SK-N-SH (cell line): ENCODE results near the gene OGFOD3. TPM values are rescaled to one million over a fixed set of nuclear protein-coding genes. Genes with fewer than 3 reads are reported as not detected.

Experiments used
- CTCF ChIA-PET: fragments of 300-600, 350-600 bp; formaldehyde crosslinking; extraction: SDS; loops from one replicate; lab custom pipeline; 2021; lab: Yijun Ruan, JAX
- POLR2A ChIA-PET: fragments of 350-600 bp; sonication (Branson Sonifier 250); formaldehyde crosslinking; extraction: SDS; loops from one replicate; lab custom pipeline; 2020; ENCODE audit warnings: antibody characterized with exemption, inconsistent platforms; lab: Yijun Ruan, JAX
- DNase-seq: peaks from one replicate; pipeline ENCODE4 v3.0.0; 2012
- H2AFZ ChIP-seq: fragments of 200-600 bp; sonication (generic); 2 replicates; pipeline ENCODE4 v1.8.1; 2016; ENCODE audit warnings: antibody characterized with exemption, mild to moderate bottlenecking, low read depth
- H3F3A ChIP-seq: fragments of 200-600 bp; sonication (generic); replicated peaks from 2 replicates; pipeline ENCODE3; 2016; ENCODE audit warnings: antibody characterized with exemption, mild to moderate bottlenecking; ENCODE audit not compliant: insufficient read depth
- H3K27ac ChIP-seq, 2 experiments: fragments of 200-500 bp in 1 of 2; fragments of 200-600 bp in 1 of 2; sonication (Bioruptor generic) in 1 of 2; sonication (generic), shearing (Covaris generic) in 1 of 2; 2 replicates each; pipeline versions ENCODE4 v1.5.1 to v1.6.1; 2014 to 2016; ENCODE audit warnings: low read depth in 2 of 2, inconsistent platforms in 1 of 2, low read length in 1 of 2, mild to moderate bottlenecking in 1 of 2, mixed read lengths in 1 of 2
- H3K27me3 ChIP-seq: fragments of 200-600 bp; sonication (generic), shearing (Covaris generic); 2 replicates; pipeline ENCODE4 v1.6.1; 2016; ENCODE audit warnings: mixed run types; ENCODE audit not compliant: insufficient read depth
- H3K36me3 ChIP-seq, 2 experiments: fragments of 200-500 bp in 1 of 2; fragments of 200-600 bp in 1 of 2; sonication (Bioruptor generic) in 1 of 2; sonication (generic) in 1 of 2; replicated peaks in 1 of 2; 2 replicates each; pipeline versions ENCODE3 to v1.5.1; 2014 to 2016; ENCODE audit warnings: low read length in 1 of 2, mild to moderate bottlenecking in 1 of 2; ENCODE audit not compliant: insufficient read depth in 2 of 2, control insufficient read depth in 1 of 2
- H3K4me1 ChIP-seq, 2 experiments: fragments of 200-500 bp in 1 of 2; fragments of 200-600 bp in 1 of 2; sonication (Bioruptor generic) in 1 of 2; sonication (generic), shearing (Covaris generic) in 1 of 2; 2 replicates each; pipeline versions ENCODE4 v1.5.1 to v1.6.1; 2014 to 2016; ENCODE audit warnings: low read depth in 1 of 2, low read length in 1 of 2, mixed run types in 1 of 2; ENCODE audit not compliant: insufficient read depth in 2 of 2, control insufficient read depth in 1 of 2
- H3K4me2 ChIP-seq: fragments of 200-600 bp; sonication (generic), shearing (Covaris generic); 2 replicates; pipeline ENCODE4 v1.6.1; 2017; ENCODE audit warnings: mixed run types
- H3K4me3 ChIP-seq, 2 experiments: fragments of 200-500 bp in 1 of 2; fragments of 200-600 bp in 1 of 2; sonication (Bioruptor generic) in 1 of 2; sonication (generic), shearing (Covaris generic) in 1 of 2; 2 replicates each; pipeline versions ENCODE4 v1.5.1 to v1.8.1; 2014 to 2016; ENCODE audit warnings: low read depth in 2 of 2, inconsistent platforms in 1 of 2, low read length in 1 of 2, mild to moderate bottlenecking in 1 of 2, mixed read lengths in 1 of 2, moderate library complexity in 1 of 2
- H3K79me2 ChIP-seq: fragments of 200-600 bp; sonication (generic); 2 replicates; pipeline ENCODE4 v1.8.1; 2017; ENCODE audit warnings: mild to moderate bottlenecking; ENCODE audit not compliant: insufficient read depth
- H3K9ac ChIP-seq: fragments of 200-600 bp; sonication (generic); 2 replicates; pipeline ENCODE4 v1.6.1; 2017; ENCODE audit warnings: mixed run types
- H3K9me2 ChIP-seq: fragments of 200-600 bp; sonication (generic); 2 replicates; pipeline ENCODE4 v1.6.1; 2017; ENCODE audit warnings: mixed run types
- H3K9me3 ChIP-seq: fragments of 200-600 bp; sonication (generic); 2 replicates; pipeline ENCODE4 v1.6.1; 2017; ENCODE audit warnings: mixed run types, mild to moderate bottlenecking, moderate library complexity
- H4K20me1 ChIP-seq: fragments of 200-600 bp; sonication (generic); 2 replicates; pipeline ENCODE4 v1.6.1; 2017; ENCODE audit warnings: mild to moderate bottlenecking, mixed run types; ENCODE audit not compliant: insufficient read depth
- ELF1 ChIP-seq: IDR thresholded peaks from 2 replicates; pipeline ENCODE4 v1.4.0; 2012
- FOSL2 ChIP-seq: IDR thresholded peaks from 2 replicates; pipeline ENCODE4 v1.4.0; 2012; ENCODE audit warnings: low read depth, mild to moderate bottlenecking, moderate library complexity, borderline replicate concordance
- FOXJ3 ChIP-seq: sonication (generic); formaldehyde crosslinking; IDR thresholded peaks from 2 replicates; pipeline ENCODE4 v1.5.1; 2020; ENCODE audit warnings: mild to moderate bottlenecking, missing genetic modification reagents
- GABPA ChIP-seq: IDR thresholded peaks from 2 replicates; pipeline ENCODE4 v1.4.0; 2012; ENCODE audit warnings: low read depth, mild to moderate bottlenecking
- GATA2 ChIP-seq: sonication (generic); formaldehyde crosslinking; IDR thresholded peaks from 2 replicates; pipeline ENCODE4 v1.5.0; 2020; ENCODE audit warnings: mild to moderate bottlenecking, missing genetic modification reagents
- IRF3 ChIP-seq: fragments of 150-350 bp; IDR thresholded peaks from 2 replicates; pipeline ENCODE4 v1.6.1; 2016; ENCODE audit warnings: mild to moderate bottlenecking, low read depth, low read length
- JUND ChIP-seq: IDR thresholded peaks from 2 replicates; pipeline ENCODE4 v1.4.0; 2012
- MAX ChIP-seq: IDR thresholded peaks from 2 replicates; pipeline ENCODE4 v1.4.0; 2012; ENCODE audit warnings: low read depth
- MEF2A ChIP-seq: IDR thresholded peaks from 2 replicates; pipeline ENCODE4 v1.4.0; 2012; ENCODE audit warnings: low read depth, borderline replicate concordance
- NFIC ChIP-seq: IDR thresholded peaks from 2 replicates; pipeline ENCODE4 v1.4.0; 2012; ENCODE audit warnings: borderline replicate concordance
- PBX3 ChIP-seq: IDR thresholded peaks from 2 replicates; pipeline ENCODE4; 2012
- POLR2AphosphoS5 ChIP-seq: IDR thresholded peaks from 2 replicates; pipeline ENCODE4 v1.6.1; 2012; ENCODE audit warnings: low read depth, low read length
- REST ChIP-seq: IDR thresholded peaks from 2 replicates; pipeline ENCODE4 v1.6.1; 2012; ENCODE audit warnings: mild to moderate bottlenecking, low read depth, low read length, moderate library complexity
- RXRA ChIP-seq: IDR thresholded peaks from 2 replicates; pipeline ENCODE4 v1.4.0; 2012; ENCODE audit warnings: low read depth, mild to moderate bottlenecking, borderline replicate concordance
- SIN3A ChIP-seq: IDR thresholded peaks from 2 replicates; pipeline ENCODE4 v1.6.1; 2012; ENCODE audit warnings: low read depth, mild to moderate bottlenecking, low read length, moderate library complexity, borderline replicate concordance
- TCF12 ChIP-seq: IDR thresholded peaks from 2 replicates; pipeline ENCODE4 v1.4.0; 2012
- USF1 ChIP-seq: IDR thresholded peaks from 2 replicates; pipeline ENCODE4 v1.4.0; 2012; ENCODE audit warnings: low read depth, borderline replicate concordance
- WGBS: methylation state at CpG from one replicate; pipeline ENCODE4 v1.1.6; 2017; ENCODE audit warnings: low lambda C conversion rate; 5-methylcytosine and 5-hydroxymethylcytosine counted together
- polyA plus RNA-seq, 3 experiments: library from polyadenylated mRNA; depleted of rRNA; stranded (reverse); fragments of >200 nt; gene quantifications; 2 replicates each; pipeline ENCODE4 v1.2.3, GENCODE V29; 2012

OGFOD3 gene
- polyA plus RNA-seq, 1 of the 3 experiments (the other 2 are of a cell fraction), result 68.2 TPM

- TF ChIP-seq PBX3, result no peak
- TF ChIP-seq GABPA, result no peak
- TF ChIP-seq USF1, result no peak
- TF ChIP-seq JUND, result no peak
- TF ChIP-seq IRF3, result no peak
- no peak for TF ChIP-seq RXRA
- no peak for TF ChIP-seq SIN3A
- no peak for TF ChIP-seq ELF1
- Histone ChIP-seq H3K9me3 (no peaks in the 10 kb centered on the region), H4K20me1 (no peaks in the 10 kb centered on the region), H3K36me3 (peaks cover 5% of the 10 kb centered on the region in 2 experiments), H3K79me2 (no peaks in the 10 kb centered on the region), H3K9ac (no peak overlapping the region), H3K9me2 (no peaks in the 10 kb centered on the region), H3K4me3 (no peak overlapping the region), H3K27me3 (no peaks in the 10 kb centered on the region), H2AFZ (no peak overlapping the region), H3K27ac (no peak overlapping the region), H3K4me2 (no peak overlapping the region), H3K4me1 (peaks cover 9 to 35% of the 10 kb centered on the region in 2 experiments; a peak in 3 of 4 replicates), H3F3A (peaks cover 11% of the 10 kb centered on the region)
- DNase-seq, result no peak
- ChIA-PET POLR2A (no interaction called here), CTCF (interaction anchor here (1.1 to 5.5 kb wide), 8 partner anchors 10 to 67 kb away, joined by 3 to 45 read pairs (median 10); no protein-coding TSS in a partner anchor)
- WGBS, result 89% methylated on average over 25 of the region's 38 CpGs
Measured at GRCh38 chr17:82397449-82398335, 20.7 kb downstream of the OGFOD3 start.

GRCh38 chr17:82396601-82397435 is 21.6 kb downstream of the OGFOD3 start:
- Histone ChIP-seq H3K9me3 (no peaks in the 10 kb centered on the region), H4K20me1 (no peaks in the 10 kb centered on the region), H3K4me3 (no peak overlapping the region), H3K27ac (peak overlapping the region in 1 of 2 experiments; percentile 35; a peak in 3 of 4 replicates), H3K4me1 (peaks cover 9 to 35% of the 10 kb centered on the region in 2 experiments; a peak in 3 of 4 replicates), H3K9ac (no peak overlapping the region), H2AFZ (no peak overlapping the region), H3F3A (peaks cover 11% of the 10 kb centered on the region), H3K9me2 (no peaks in the 10 kb centered on the region), H3K27me3 (no peaks in the 10 kb centered on the region), H3K36me3 (peaks cover 2 to 5% of the 10 kb centered on the region in 2 experiments), H3K4me2 (peak overlapping the region; percentile 26; the same call in 1 of the 2 replicates), H3K79me2 (no peaks in the 10 kb centered on the region)
- ChIA-PET POLR2A (no interaction called here), CTCF (interaction anchor here (0.9 to 1.1 kb wide), 2 partner anchors 9 to 157 kb away, joined by 3 read pairs; no protein-coding TSS in a partner anchor)
- TF ChIP-seq MAX (0 out of 2 replicates have a peak, but pooled peaks have one; percentile 22), FOSL2 (peak; percentile 38; the same call in 1 of the 2 replicates), MEF2A (no peak), SIN3A (peak; percentile 60; the same call in 1 of the 2 replicates), TCF12 (peak; percentile 42; the same call in 1 of the 2 replicates), GATA2 (no peak), NFIC (no peak), REST (peak; percentile 90), POLR2AphosphoS5 (no peak), JUND (no peak; the same call in 1 of the 2 replicates), FOXJ3 (CRISPR knock-in tag) (no peak)
- 59% methylated on average over 15 of the region's 19 CpGs for WGBS
- DNase-seq, result no peak
